Central memory CD4-positive, alpha-beta T cell (primary cell): ENCODE results near the gene C2CD2.
"Not testable (repeated sequence)": the region's sequence is repeated elsewhere in the genome, so short reads cannot be mapped to it uniquely, and the experiment has no call there.

Experiments
- DNase-seq: peaks from one replicate; pipeline ENCODE4 v3.0.0; 2022

The C2CD2 gene

DNA sequence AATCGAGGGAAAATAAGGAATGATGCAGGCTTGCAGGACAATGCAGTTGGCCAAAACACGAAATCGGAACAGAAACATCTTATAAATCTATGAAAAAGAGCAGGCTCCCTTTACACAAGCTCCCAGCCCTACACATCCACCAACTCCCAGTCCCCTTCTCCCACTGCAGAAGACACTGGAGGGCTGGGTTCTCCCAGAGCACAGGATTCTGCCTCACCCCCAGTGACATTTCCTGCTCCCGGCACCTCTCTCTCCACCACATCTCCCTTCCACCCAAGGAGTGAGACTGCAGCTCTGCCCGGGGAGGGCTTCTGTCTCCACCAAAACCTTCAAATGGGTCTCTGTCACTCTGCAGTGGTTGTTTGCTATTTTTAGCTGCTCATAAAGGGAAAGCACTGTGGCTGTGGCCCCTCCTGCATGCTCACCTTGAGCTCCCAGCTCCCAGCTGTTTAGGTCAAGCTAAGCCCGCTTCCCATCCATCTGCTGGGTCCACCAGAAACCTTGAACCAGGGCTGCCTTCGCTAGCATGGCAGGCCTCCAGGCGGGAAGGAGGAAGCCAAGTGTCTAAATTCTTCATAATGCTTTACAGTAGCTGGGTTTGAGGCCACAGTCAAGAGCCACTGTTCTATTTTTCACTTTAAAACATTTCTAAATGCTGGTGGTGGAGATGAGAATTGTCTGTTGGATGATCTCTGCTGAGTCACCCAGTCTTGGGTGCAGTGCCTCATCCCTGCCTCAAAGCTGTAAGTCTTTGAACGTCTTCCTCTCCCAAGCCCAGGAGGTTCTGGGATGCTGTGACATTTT, 3.3 kb upstream of the C2CD2 start:
- no peak for DNase-seq

GRCh38 chr21:41955516-41955915, 1.7 kb upstream of the C2CD2 start:
- no peak for DNase-seq

GRCh38 chr21:41954654-41955499, 1.1 kb upstream of the C2CD2 start:
- no peak for DNase-seq

DNA sequence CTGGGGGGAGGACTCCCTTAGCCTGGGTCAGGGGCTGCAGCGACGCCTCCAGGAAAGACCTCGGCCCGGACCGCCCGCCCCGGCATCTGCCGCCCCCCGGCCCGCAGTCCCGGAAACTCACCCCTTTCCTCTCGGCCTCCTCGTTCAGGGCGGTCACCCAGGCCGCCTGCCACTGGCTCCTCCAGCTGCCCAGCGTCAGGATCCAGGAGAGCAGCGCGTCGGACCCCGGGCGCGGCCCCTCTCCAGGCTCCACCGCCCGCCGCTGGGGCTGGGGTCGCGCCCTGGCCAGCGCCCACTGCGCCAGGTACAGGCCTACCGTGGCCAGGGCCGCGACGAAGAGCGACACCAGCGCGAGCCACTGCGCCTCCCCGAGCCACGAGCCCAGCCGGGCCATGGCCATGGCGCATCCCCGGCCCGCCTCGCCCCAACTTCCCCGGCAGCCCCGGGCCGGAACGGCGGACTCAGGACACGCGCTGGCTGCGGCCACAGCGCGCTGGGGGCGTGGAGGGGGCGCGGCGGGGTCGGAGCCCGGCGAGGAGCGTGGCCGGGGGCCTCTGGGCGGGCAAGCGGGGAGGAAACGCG, 478 bp downstream of the C2CD2 start:
- no peak for DNase-seq

GRCh38 chr21:41952568-41953248, 1.1 kb downstream of the C2CD2 start:
- DNase-seq, result no peak

GRCh38 chr21:41951876-41952567, 1.8 kb downstream of the C2CD2 start:
- DNase-seq, result no peak

DNA sequence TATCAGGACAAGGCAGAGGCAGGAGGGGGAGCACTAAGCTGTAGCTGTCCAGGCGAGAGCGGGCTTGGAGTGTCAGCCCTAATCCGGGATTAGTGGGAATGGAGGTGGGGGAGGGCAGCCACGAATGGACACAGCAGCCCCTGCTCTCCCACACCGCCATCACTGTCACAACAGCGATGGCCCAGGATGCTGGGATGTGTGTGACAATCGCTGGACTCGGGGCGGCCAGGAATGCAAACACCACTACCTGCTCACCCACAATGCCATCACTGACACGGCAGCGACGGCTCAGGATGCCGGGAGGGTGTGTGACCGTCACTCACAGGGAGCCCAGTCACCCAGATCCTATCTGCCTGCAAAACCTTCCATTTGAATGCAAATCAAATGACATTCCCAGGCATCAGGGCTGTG, 2.9 kb downstream of the C2CD2 start:
- DNase-seq, result no peak

- DNase-seq, result not testable (repeated sequence)
Observed at GRCh38 chr21:41949631-41950030, 4.2 kb downstream of the C2CD2 start.

- no peak for DNase-seq
Observed at GRCh38 chr21:41948901-41949300, 4.9 kb downstream of the C2CD2 start.

DNA sequence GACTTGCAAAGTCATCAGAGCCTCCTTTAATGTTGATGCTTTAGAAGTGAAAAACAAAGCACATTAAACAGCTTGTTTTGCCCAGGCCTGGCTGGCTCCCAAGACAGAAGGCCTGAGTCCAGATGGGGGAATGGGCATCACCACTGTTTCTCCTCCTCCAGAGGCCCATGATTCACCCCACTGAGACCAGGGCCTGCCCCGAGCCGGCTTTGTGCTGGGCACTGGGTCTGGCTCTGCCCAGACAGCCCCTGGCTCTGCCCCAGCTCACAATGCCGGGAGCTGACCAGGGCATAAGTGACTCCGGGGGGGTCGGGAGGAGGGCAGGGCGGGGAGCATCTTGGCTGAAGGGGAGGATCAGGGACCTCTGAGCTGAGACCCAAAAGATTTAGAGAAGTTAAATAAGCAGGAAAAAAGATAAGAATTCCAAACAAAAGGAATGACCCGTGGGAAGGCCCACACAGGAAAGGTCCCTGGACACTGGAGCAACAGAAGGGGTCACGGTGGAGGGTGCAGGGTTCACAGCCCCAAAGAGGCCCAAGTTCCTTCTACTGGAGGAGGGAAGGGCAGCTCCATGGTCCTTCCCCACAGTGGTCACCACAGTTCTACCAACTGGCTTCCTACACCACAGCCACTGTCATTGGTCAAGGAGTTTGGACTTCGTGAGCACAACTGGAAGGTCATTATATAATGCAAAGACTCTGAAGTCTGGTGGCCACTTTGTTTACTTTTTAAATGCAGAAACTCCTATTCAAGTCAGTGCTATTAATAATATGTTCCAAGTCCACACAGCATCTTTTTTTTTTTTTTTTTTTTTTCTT, 5.5 kb downstream of the C2CD2 start:
- no peak for DNase-seq

DNA sequence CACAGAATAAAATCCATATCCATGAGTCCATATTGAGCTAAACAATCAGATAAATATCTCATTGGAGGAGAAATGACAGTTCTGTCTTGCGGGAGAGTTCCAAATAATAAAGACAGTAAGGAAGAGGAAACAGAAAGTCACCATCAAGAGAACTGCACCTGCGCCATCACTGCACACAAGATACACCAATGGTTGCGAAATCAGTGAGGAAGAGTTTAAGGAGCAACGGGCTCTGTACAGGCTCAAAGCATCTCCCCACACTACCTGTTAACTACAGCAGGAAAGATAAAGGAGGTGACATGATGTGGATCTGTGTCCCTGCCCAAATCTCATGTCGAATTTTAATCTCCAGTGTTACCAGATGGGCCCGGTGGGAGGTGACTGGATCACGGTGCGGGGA, 7.8 kb downstream of the C2CD2 start:
- no peak for DNase-seq

GRCh38 chr21:41943851-41944250, 10.0 kb downstream of the C2CD2 start:
- DNase-seq, result no peak

DNA sequence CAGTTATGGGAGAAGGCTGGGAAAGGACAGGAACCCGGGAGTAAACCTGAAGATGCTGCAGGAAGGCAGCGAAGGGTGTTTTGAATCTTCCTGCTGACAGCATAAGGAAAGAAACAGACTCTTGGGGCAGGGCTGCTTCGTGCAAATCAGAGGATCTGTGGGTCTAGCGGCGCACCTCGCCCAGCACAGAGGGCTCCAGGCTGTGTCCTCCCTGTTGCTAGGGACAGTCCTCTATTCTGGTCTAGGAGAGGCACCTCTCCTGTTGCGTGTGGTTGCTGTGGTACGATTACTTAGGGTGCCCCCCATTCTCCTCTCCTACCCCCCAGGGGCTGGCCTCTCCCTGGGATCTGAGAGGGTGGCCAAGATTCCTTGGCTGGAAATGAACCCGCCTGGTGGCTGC, 11.4 kb downstream of the C2CD2 start:
- no peak for DNase-seq

GRCh38 chr21:41941941-41942340, 11.9 kb downstream of the C2CD2 start:
- DNase-seq, result no peak

DNA sequence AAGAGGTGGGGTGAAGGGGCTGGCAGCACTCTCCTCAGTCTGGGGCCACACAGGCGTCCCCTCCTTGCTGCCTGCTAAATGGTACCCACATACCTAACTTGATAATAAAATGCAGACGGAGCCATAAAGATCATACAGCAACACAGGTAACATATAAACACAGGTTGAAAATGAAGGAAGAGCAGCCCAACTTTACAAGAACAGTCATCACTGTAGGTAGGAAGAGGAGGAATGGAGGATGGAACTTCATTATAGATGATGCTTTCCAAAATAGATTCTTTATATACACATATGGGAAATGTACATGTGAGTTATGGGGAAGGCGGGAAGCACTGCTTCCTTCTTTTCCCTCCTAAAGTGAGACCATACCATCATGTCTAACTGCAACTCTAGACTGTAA, 13.4 kb downstream of the C2CD2 start:
- DNase-seq, result no peak

- no peak for DNase-seq
Observed at GRCh38 chr21:41939391-41939790, 14.4 kb downstream of the C2CD2 start.

GRCh38 chr21:41933313-41934079, 20.3 kb downstream of the C2CD2 start:
- no peak for DNase-seq

DNA sequence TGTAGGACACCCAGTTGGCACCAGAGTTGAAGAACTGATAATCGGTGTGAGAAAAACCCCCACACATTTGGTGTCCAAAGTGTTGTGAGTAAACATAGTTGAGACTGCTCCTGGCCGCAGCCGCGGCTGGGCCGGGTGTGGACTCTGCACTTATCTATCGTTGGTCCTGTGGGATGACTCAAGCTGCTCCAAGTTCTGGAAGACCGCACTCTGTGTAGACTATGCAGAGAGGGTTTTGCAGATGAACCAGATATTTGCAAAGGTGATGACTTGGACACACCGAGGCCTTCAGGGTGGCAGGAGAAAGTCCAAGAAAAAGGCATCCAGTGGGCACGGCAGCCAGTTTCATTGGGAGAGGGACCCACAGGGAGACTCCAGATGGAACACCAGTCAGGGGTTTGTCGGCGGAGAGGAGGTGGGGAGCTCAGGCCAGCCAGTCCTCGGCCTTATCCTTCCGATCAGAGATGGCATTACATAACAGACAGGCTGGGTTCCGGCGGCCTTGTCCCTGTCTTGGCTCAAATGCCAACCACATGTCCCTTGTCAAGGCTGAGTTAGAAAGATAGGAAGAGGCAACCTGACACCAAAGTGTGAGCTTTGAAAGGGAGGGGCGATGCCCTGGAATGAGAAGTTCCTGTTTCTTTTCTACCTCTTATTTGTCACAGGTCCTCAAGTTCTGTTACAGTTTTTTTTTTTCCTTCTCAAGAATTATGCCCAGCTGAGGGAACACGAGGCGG, 21.1 kb downstream of the C2CD2 start:
- no peak for DNase-seq

GRCh38 chr21:41932191-41932575, 21.6 kb downstream of the C2CD2 start:
- DNase-seq, result no peak

GRCh38 chr21:41931041-41931451, 22.8 kb downstream of the C2CD2 start:
- DNase-seq, result no peak
